ENCODE data around the gene ABLIM1. TPM values are rescaled to one million over a fixed set of nuclear protein-coding genes. Genes with fewer than 3 reads are reported as not detected.
"Not testable (repeated sequence)": the region's sequence is repeated elsewhere in the genome, so short reads cannot be mapped to it uniquely, and the experiment has no call there.

Gene ABLIM1
- total RNA-seq (2014; rRNA removed; shearing (Covaris generic)): 5.4 and 10.4 TPM in 2 replicates

- no peak for DNase-seq (ENCODE audit: low read depth in 1 of 2, low spot score in 2 of 2)
- no peaks in the 10 kb centered on the region for H3K36me3 ChIP-seq
- no peak within 1 kb of the TSS for H3K27ac ChIP-seq
- H3K27me3 ChIP-seq (replicated peaks): no peaks in the 10 kb centered on the region
- H3K4me1 ChIP-seq (replicated peaks): peaks cover 13% of the 10 kb centered on the region
- no peaks in the 10 kb centered on the region for H3K9me3 ChIP-seq (replicated peaks)
- no peak within 1 kb of the TSS for H3K4me3 ChIP-seq
Measured at GRCh38 chr10:114658175-114658574, at the start of gene ABLIM1. TSS of gene ABLIM1 (minus strand) at chr10:114658275. CDS start at chr10:114658200, 75 bp downstream.

- no peak overlapping the region for H3K4me3 ChIP-seq
- no peak for DNase-seq (ENCODE audit: low read depth in 1 of 2, low spot score in 2 of 2)
- no peaks in the 10 kb centered on the region for H3K27me3 ChIP-seq (replicated peaks)
- peaks cover 27% of the 10 kb centered on the region for H3K4me1 ChIP-seq (replicated peaks)
- no peaks in the 10 kb centered on the region for H3K36me3 ChIP-seq
- H3K9me3 ChIP-seq (replicated peaks): no peaks in the 10 kb centered on the region
- no peak overlapping the region for H3K27ac ChIP-seq
Measured at GRCh38 chr10:114706458-114707055, 48.5 kb upstream of the ABLIM1 start.

- H3K4me3 ChIP-seq: no peak overlapping the region
- H3K36me3 ChIP-seq: no peaks in the 10 kb centered on the region
- peaks cover 24% of the 10 kb centered on the region for H3K4me1 ChIP-seq (replicated peaks)
- H3K27ac ChIP-seq: no peak overlapping the region
- no peaks in the 10 kb centered on the region for H3K9me3 ChIP-seq (replicated peaks)
- no peaks in the 10 kb centered on the region for H3K27me3 ChIP-seq (replicated peaks)
- DNase-seq (ENCODE audit: low read depth in 1 of 2, low spot score in 2 of 2): no peak
Measured at GRCh38 chr10:114704679-114705078, 46.6 kb upstream of the ABLIM1 start.

- no peaks in the 10 kb centered on the region for H3K36me3 ChIP-seq
Measured at GRCh38 chr10:114703377-114704107, 45.5 kb upstream of the ABLIM1 start.

GRCh38 chr10:114698271-114699061 lies 40.4 kb upstream of the ABLIM1 start:
- Histone ChIP-seq H3K4me3 (no peak overlapping the region), H3K27ac (no peak overlapping the region), H3K9me3 (replicated peaks) (no peaks in the 10 kb centered on the region), H3K4me1 (replicated peaks) (peaks cover 8% of the 10 kb centered on the region), H3K27me3 (replicated peaks) (no peaks in the 10 kb centered on the region), H3K36me3 (no peaks in the 10 kb centered on the region)
- DNase-seq (ENCODE audit: low read depth in 1 of 2, low spot score in 2 of 2): no peak

More at GRCh38 chr10:114703377-114704107, 45.5 kb upstream of the ABLIM1 start:
- Histone ChIP-seq H3K27me3 (replicated peaks) (no peaks in the 10 kb centered on the region), H3K9me3 (replicated peaks) (no peaks in the 10 kb centered on the region), H3K4me3 (no peak overlapping the region), H3K27ac (no peak overlapping the region), H3K4me1 (replicated peaks) (peaks cover 13% of the 10 kb centered on the region)
- DNase-seq (ENCODE audit: low read depth in 1 of 2, low spot score in 2 of 2): peak in 1 of 2 experiments; percentile 53

- Histone ChIP-seq H3K4me3 (no peak overlapping the region), H3K9me3 (replicated peaks) (no peaks in the 10 kb centered on the region), H3K36me3 (no peaks in the 10 kb centered on the region), H3K4me1 (replicated peaks) (peaks cover 5% of the 10 kb centered on the region), H3K27ac (no peak overlapping the region), H3K27me3 (replicated peaks) (no peaks in the 10 kb centered on the region)
- no peak for DNase-seq (ENCODE audit: low read depth in 1 of 2, low spot score in 2 of 2)
Measured at GRCh38 chr10:114697061-114697598, 39.1 kb upstream of the ABLIM1 start.

- not testable (repeated sequence) for H3K27ac ChIP-seq; H3K27me3 ChIP-seq (replicated peaks); H3K9me3 ChIP-seq (replicated peaks); H3K4me3 ChIP-seq; DNase-seq (ENCODE audit: low read depth in 1 of 2, low spot score in 2 of 2); H3K36me3 ChIP-seq
- peaks cover 13% of the 10 kb centered on the region for H3K4me1 ChIP-seq (replicated peaks)
Measured at GRCh38 chr10:114696301-114696700, 38.2 kb upstream of the ABLIM1 start.

- H3K27ac ChIP-seq: no peak overlapping the region
- no peaks in the 10 kb centered on the region for H3K9me3 ChIP-seq (replicated peaks)
- no peaks in the 10 kb centered on the region for H3K36me3 ChIP-seq
- DNase-seq (ENCODE audit: low read depth in 1 of 2, low spot score in 2 of 2): peak; percentile 34 to 56
- peaks cover 19% of the 10 kb centered on the region for H3K4me1 ChIP-seq (replicated peaks)
- H3K4me3 ChIP-seq: no peak overlapping the region
- H3K27me3 ChIP-seq (replicated peaks): no peaks in the 10 kb centered on the region
Measured at GRCh38 chr10:114694752-114695151, 36.7 kb upstream of the ABLIM1 start.

- peaks cover 19% of the 10 kb centered on the region for H3K4me1 ChIP-seq (replicated peaks)
- no peak overlapping the region for H3K4me3 ChIP-seq
- H3K27me3 ChIP-seq (replicated peaks): no peaks in the 10 kb centered on the region
- H3K9me3 ChIP-seq (replicated peaks): no peaks in the 10 kb centered on the region
- no peaks in the 10 kb centered on the region for H3K36me3 ChIP-seq
- no peak overlapping the region for H3K27ac ChIP-seq
- no peak for DNase-seq (ENCODE audit: low read depth in 1 of 2, low spot score in 2 of 2)
Measured at GRCh38 chr10:114694062-114694461, 36.0 kb upstream of the ABLIM1 start.

- peak in 1 of 2 experiments; percentile 75 for DNase-seq (ENCODE audit: low read depth in 1 of 2, low spot score in 2 of 2)
- no peaks in the 10 kb centered on the region for H3K27me3 ChIP-seq (replicated peaks)
- H3K27ac ChIP-seq: peak overlapping the region; percentile 28
- no peak overlapping the region for H3K4me3 ChIP-seq
- H3K36me3 ChIP-seq: no peaks in the 10 kb centered on the region
- peaks cover 16% of the 10 kb centered on the region for H3K4me1 ChIP-seq (replicated peaks)
- H3K9me3 ChIP-seq (replicated peaks): no peaks in the 10 kb centered on the region
Measured at GRCh38 chr10:114691442-114691941, 33.4 kb upstream of the ABLIM1 start.

GRCh38 chr10:114688786-114689185 lies 30.7 kb upstream of the ABLIM1 start:
- Histone ChIP-seq H3K4me3 (no peak overlapping the region), H3K27ac (no peak overlapping the region), H3K4me1 (replicated peaks) (peaks cover 39% of the 10 kb centered on the region), H3K36me3 (no peaks in the 10 kb centered on the region), H3K27me3 (replicated peaks) (no peaks in the 10 kb centered on the region), H3K9me3 (replicated peaks) (no peaks in the 10 kb centered on the region)
- DNase-seq (ENCODE audit: low read depth in 1 of 2, low spot score in 2 of 2): no peak

- Histone ChIP-seq H3K9me3 (replicated peaks) (no peaks in the 10 kb centered on the region), H3K4me3 (no peak overlapping the region), H3K4me1 (replicated peaks) (peaks cover 52% of the 10 kb centered on the region), H3K27ac (no peak overlapping the region), H3K27me3 (replicated peaks) (no peaks in the 10 kb centered on the region), H3K36me3 (no peaks in the 10 kb centered on the region)
- no peak for DNase-seq (ENCODE audit: low read depth in 1 of 2, low spot score in 2 of 2)
Measured at GRCh38 chr10:114687459-114687858, 29.4 kb upstream of the ABLIM1 start.

- no peak overlapping the region for H3K4me3 ChIP-seq
- H3K4me1 ChIP-seq (replicated peaks): peaks cover 54% of the 10 kb centered on the region
- H3K27me3 ChIP-seq (replicated peaks): no peaks in the 10 kb centered on the region
- no peaks in the 10 kb centered on the region for H3K9me3 ChIP-seq (replicated peaks)
- no peak overlapping the region for H3K27ac ChIP-seq
- DNase-seq (ENCODE audit: low read depth in 1 of 2, low spot score in 2 of 2): no peak
- H3K36me3 ChIP-seq: no peaks in the 10 kb centered on the region
Measured at GRCh38 chr10:114686013-114686412, 27.9 kb upstream of the ABLIM1 start.
